GM21526 (cell line): ENCODE measurements around the gene ADRA2B.

ENCODE experiments used
- ATAC-seq: cut with Tn5 transposase; IDR thresholded peaks from one replicate; pipeline ENCODE4 v1.9.1; 2021; ENCODE audit warnings: moderate library complexity; ENCODE audit not compliant: unreplicated experiment, low FRiP score

ADRA2B gene

DNA sequence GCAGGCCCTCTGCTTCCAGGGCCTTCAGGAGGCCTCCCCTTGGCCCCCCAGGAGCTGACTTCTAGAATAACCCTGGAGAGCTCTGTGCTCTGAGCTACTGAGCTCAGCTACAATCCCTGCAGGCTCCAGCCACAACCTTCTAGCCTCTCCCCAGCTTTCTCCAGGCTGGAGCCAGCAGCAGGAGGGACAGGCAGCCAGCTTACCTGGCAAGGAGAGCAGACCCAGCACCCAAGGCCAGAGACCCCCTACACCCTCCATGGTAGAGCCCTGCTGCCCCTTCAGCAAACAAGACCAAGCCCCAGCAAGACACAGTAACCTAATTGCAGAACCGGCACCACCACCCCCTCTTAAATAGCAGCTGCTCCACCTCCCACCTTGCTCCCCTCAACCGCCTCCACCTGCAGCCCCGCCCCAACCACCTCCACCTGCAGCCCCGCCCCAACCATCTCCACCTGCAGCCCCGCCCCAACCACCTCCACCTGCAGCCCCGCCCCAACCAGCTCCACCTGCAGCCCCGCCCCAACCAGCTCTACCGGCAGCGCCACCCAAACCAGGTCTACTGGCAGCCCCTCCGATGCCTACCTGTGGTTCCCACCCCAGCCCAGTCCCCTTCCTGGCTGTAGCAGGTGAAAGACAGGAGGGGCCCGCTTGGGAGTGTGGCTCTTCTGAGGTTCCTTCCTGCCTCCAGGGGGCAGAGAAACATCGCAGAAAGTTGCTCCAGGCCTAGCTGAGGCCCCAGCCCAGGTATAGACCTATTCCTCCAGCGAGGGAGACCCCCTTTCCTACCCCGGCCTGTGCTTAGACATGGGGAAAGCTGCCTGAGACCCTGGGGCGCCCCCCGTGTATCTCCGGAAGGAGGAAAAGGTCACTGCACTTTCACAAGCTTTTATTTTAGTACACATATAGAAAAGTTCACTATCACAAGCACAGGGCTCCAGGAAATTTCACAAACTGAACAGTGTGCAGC is 22.1 kb upstream of the ADRA2B start, which contains the start of gene ASTL:
TSS of gene ASTL (minus strand) at position 324 of the 967 bp plus-strand sequence. CDS start at position 258, 66 bp downstream.
- no peak for ATAC-seq

DNA sequence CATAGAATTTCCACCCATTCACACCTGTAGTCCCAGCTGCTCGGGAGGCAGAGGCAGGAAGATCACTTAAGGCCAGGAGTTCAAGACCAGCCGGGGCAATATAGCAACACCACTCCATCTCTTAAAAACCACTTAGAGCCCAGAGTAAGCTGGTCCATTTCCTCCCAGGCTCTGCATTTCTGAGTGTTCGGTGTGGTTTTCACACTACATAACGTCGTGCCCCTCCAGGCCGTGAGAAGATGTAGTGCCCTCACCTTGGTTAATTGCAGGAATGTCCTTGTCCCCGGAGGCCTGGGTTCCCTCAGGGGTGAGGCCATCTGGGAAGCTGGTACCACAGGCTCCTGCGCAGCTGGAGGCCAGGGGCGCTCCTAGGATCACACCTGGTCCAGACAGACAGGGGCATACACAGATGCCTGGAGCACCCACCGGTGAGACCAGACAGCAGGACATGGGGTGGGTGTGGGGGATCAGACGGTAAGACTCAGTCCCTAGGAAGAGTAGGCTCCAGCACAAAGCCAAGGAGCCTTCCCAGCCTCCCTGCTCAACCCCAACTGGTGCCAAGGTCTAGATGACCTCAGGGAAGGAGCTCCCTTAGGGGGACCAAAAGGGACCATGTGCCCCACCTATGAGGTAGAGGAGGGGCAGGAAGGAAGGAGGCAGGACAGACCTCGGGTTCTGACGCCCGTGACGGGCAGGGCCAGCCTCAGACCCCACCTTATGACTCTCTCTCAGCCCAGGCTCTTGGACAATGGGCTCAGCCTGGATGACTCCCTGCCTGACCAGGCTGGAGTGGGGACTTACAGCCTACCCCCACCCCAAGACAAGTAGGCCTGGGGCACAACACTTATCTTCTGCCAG is 21.2 kb upstream of the ADRA2B start:
- no peak for ATAC-seq

DNA sequence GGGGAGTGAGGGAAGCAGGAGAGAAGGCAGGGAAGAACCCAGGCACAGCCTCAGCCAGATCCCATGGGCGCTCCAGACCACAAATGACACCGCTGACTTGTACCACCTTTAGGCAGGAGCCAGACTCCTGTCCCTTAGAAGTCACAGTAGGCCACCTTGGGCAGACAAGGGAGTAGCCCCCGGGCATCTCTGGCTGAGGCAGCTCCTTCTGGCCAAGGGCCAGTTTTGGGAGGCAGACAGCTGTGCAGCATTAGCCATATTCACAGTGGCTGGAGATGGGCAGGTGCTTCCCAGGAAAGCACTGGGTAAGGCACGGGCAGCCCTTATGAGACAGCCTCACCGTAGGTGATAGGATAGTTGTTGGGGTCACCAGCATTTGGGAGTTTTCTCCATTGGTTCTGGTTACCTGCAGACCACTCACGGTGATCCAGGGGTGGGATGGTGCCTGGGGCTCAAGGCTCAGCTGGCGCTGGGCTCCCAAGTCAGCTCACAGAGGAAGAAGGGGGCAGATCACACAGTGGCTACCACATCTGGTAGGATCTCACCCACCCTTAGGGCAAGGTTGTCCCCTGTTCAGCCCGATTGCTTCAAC is 19.9 kb upstream of the ADRA2B start:
- no peak for ATAC-seq

- no peak for ATAC-seq
Measured at GRCh38 chr2:96135621-96136020, 19.2 kb upstream of the ADRA2B start.

DNA sequence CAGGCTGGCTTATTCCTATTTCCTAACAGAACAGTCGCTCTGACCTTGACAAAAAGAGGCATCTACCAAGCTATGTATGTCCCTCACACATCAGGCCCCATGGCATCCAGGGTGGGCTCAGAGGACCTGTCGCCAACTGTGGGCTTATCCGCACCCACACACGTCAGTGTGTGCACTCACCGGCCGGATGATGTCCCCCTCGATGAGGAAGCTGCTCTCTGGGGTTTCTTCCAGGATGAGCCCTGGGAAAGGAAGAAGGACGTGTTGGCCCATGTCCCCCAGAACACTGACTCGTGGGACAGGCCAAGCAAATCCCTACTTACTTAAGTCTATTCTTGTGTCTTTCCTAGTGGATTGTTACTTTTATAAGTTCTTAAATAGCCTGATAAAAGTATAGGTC is 18.8 kb upstream of the ADRA2B start:
- ATAC-seq = no peak

GRCh38 chr2:96134421-96134820 is 18.1 kb upstream of the ADRA2B start:
- no peak for ATAC-seq

DNA sequence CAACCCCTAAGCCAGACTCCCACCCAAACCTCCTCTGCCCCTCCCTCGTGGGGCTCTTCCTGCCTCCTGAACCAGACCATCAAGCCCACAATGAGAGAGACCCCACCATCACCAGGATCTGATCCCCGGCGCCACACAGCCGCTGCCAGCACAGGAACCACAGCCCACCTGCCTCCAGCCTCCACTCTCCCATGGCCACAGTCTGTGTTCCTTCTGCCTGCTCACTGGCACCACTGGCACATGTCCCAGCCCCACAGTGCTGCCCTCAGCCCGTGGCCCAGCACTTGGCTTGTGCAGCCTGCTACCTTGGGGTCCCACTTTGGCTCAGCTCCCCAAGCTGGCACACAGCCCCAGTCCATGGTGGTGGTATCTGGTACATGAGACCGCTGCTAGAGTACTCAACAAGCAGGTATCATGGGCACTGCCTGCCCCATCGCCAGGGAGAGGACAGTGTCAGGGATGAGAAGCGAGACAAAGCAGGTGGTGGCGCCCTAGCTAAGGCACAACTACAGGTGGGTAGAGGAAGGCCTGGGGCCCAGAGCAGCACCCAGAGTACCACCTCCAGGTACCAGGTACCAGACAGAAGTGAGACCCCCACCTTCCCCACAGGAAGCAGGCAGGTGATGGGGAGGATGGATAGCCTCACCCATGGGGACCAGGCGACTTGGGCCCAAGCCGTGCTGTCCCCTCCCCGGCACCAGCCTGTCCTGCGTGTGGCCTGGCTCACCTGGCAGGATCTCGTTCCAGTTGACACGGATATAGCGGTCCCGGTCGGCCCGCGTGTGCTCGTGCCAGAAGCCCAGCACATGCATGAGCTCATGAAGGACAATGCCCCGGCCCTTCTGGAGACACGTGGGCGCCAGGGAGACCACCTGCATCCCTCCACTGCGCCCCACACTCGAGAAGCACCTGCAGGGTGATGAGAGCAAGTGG is 15.7 kb upstream of the ADRA2B start:
- no peak for ATAC-seq

- no peak for ATAC-seq
Measured at GRCh38 chr2:96131152-96131812, 14.9 kb upstream of the ADRA2B start.

GRCh38 chr2:96130483-96130882 is 14.1 kb upstream of the ADRA2B start:
- ATAC-seq = no peak

DNA sequence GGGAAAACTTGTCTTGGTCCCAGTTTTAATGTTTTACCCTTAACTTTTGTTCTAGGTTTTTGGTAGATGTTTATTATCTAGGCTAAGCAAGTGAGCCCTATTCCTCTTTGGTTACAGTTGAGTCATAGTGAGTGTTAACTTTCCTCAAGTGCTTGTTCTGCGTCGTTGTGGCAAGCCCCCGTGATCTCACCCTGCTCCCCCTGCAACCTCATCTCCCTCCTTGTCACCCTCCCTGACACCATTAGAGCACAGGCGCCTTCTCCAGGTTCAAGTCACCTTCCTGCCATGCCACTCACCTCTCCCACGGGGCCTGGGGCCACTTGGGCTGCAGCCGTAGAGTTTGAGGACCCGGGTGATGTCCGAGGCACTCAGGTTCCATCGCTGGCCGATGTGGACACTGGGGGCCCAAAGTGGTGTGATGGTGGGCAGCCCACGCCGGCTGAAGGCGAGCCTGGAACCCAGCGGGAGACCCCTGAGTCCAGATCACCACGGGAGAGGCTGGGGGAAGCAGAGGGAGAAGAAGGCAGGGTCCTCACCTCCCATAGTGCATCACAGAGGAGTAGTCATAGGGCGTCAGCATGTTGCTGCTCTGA is 13.3 kb upstream of the ADRA2B start:
- no peak for ATAC-seq

GRCh38 chr2:96128456-96128855 is 12.1 kb upstream of the ADRA2B start:
- ATAC-seq = no peak

- ATAC-seq = no peak
Measured at GRCh38 chr2:96124406-96125265, 8.3 kb upstream of the ADRA2B start.

- no peak for ATAC-seq
Measured at GRCh38 chr2:96123936-96124335, 7.6 kb upstream of the ADRA2B start.

GRCh38 chr2:96123290-96123689 is 6.9 kb upstream of the ADRA2B start:
- ATAC-seq = no peak

DNA sequence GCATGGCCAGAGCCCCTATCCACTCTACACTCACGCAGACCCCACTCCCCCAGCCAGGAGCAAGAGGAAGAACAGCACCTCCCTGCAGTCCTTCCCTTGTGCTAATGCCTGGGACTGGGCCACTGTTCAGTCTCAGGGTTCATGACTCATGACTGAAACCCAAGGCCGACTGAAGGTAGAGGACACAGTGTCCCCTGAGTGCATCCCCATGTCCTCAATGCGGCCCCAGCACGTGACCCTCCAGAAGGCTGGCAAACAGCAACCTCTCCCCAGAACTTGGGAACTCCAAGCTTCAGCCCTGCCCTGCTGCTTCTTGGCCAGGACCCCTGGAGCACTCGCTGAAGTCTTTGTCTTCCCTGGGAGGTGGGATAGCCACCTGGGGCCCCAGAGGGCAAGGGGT is 6.0 kb upstream of the ADRA2B start:
- no peak for ATAC-seq

GRCh38 chr2:96121414-96121813 is 5.0 kb upstream of the ADRA2B start:
- no peak for ATAC-seq

- no peak for ATAC-seq
Measured at GRCh38 chr2:96120991-96121390, 4.6 kb upstream of the ADRA2B start.

- ATAC-seq = no peak
Measured at GRCh38 chr2:96120091-96120720, 3.8 kb upstream of the ADRA2B start.
